Mammary epithelial cell (primary cell): ENCODE results near the gene MLH3.

ENCODE experiments used
- CTCF ChIP-seq, 2 donors: IDR thresholded peaks in 1 of 2; conservative IDR thresholded peaks in 1 of 2; 2 replicates each; pipeline ENCODE4 v1.5.1; 2011 to 2012; ENCODE audit warnings: inconsistent platforms in 2 of 2, low read length in 2 of 2, mild to moderate bottlenecking in 2 of 2, control low read depth in 1 of 2, low read depth in 1 of 2; ENCODE audit not compliant: insufficient read depth in 1 of 2; ENCODE audit errors: extremely low read depth in 1 of 2
- EZH2 ChIP-seq: IDR thresholded peaks from 2 replicates; pipeline ENCODE4 v1.6.1; 2012; ENCODE audit warnings: low read length, inconsistent platforms, borderline replicate concordance

GRCh38 chr14:75016815-75017214 lies 34.5 kb downstream of the MLH3 start:
- TF ChIP-seq EZH2 (no peak), CTCF (conservative IDR thresholded peaks at IDR 0.05 in 1 of 2, IDR thresholded peaks at IDR 0.05 in 1 of 2; ENCODE audit: extremely low read depth in 1 of 2, insufficient read depth in 1 of 2, low read depth in 1 of 2, low read length in 2 of 2) (no peak)
